OCI-LY1 (cell line): ENCODE measurements around the gene AP1M1.

Experiments used
- H2AFZ ChIP-seq: fragments of 200-600 bp; sonication (generic), shearing (Covaris generic); 2 replicates; pipeline ENCODE4 v1.6.0; 2014; ENCODE audit warnings: antibody characterized with exemption, mild to moderate bottlenecking, low read length
- H3F3A ChIP-seq: fragments of 200-600 bp; sonication (generic), shearing (Covaris generic); 2 replicates; pipeline ENCODE4 v1.6.0; 2014; ENCODE audit warnings: mild to moderate bottlenecking, antibody characterized with exemption, low read length, moderate library complexity; ENCODE audit not compliant: insufficient read depth
- H3K27ac ChIP-seq: fragments of 200-600 bp; sonication (generic); 2 replicates; pipeline ENCODE4 v1.5.1; 2014; ENCODE audit warnings: low read length, mixed run types, mild to moderate bottlenecking, low read depth; ENCODE audit not compliant: poor library complexity, severe bottlenecking
- H3K27me3 ChIP-seq: fragments of 200-600 bp; sonication (generic); 2 replicates; pipeline ENCODE4 v1.6.0; 2014; ENCODE audit warnings: antibody characterized with exemption, mild to moderate bottlenecking, low read length, moderate library complexity; ENCODE audit not compliant: insufficient read depth
- H3K36me3 ChIP-seq: fragments of 200-600 bp; sonication (generic); 2 replicates; pipeline ENCODE4 v1.6.1; 2014; ENCODE audit warnings: mild to moderate bottlenecking, antibody characterized with exemption, low read length, moderate library complexity, mixed read lengths; ENCODE audit not compliant: insufficient read depth
- H3K4me1 ChIP-seq: fragments of 200-600 bp; sonication (generic); 2 replicates; pipeline ENCODE4 v1.5.1; 2014; ENCODE audit warnings: mild to moderate bottlenecking, low read length, moderate library complexity; ENCODE audit not compliant: insufficient read depth, severe bottlenecking
- H3K4me2 ChIP-seq: fragments of 200-600 bp; sonication (generic), shearing (Covaris generic); 2 replicates; pipeline ENCODE4 v1.6.1; 2014; ENCODE audit warnings: low read length
- H3K4me3 ChIP-seq: fragments of 200-600 bp; sonication (generic); 2 replicates; pipeline ENCODE4 v1.5.1; 2014; ENCODE audit warnings: low read length, low read depth, mild to moderate bottlenecking, mixed read lengths; ENCODE audit not compliant: poor library complexity, severe bottlenecking
- H3K79me2 ChIP-seq: fragments of 200-600 bp; shearing (Covaris generic); 2 replicates; pipeline ENCODE4 v1.6.1; 2016; ENCODE audit warnings: mixed run types, low read length, mixed read lengths; ENCODE audit not compliant: insufficient read depth
- H3K9ac ChIP-seq: fragments of 200-600 bp; sonication (generic), shearing (Covaris generic); 2 replicates; pipeline ENCODE4 v1.6.1; 2014; ENCODE audit warnings: mild to moderate bottlenecking, low read length, mixed read lengths
- H3K9me2 ChIP-seq: fragments of 200-600 bp; sonication (generic), shearing (Covaris generic); 2 replicates; pipeline ENCODE4 v1.6.1; 2014; ENCODE audit warnings: low read depth, mild to moderate bottlenecking, low read length, mixed read lengths
- H3K9me3 ChIP-seq: fragments of 200-600 bp; shearing (Covaris generic); 2 replicates; pipeline ENCODE4 v1.6.1; 2014; ENCODE audit warnings: low read length, mixed read lengths
- H4K20me1 ChIP-seq: fragments of 200-600 bp; sonication (generic), shearing (Covaris generic); 2 replicates; pipeline ENCODE4 v1.6.0; 2016; ENCODE audit warnings: mild to moderate bottlenecking, low read length; ENCODE audit not compliant: insufficient read depth
- CTCF ChIP-seq: fragments of 200-600 bp; sonication (generic), shearing (Covaris generic); IDR thresholded peaks from 2 replicates; pipeline ENCODE4 v1.5.1; 2017; ENCODE audit warnings: mild to moderate bottlenecking, antibody characterized with exemption, low read length, moderate library complexity, mixed read lengths
- EZH2 ChIP-seq: fragments of 200-600 bp; sonication (generic), shearing (Covaris generic); IDR thresholded peaks from 2 replicates; pipeline ENCODE4 v1.8.0; 2017; ENCODE audit warnings: borderline replicate concordance, mixed run types, mild to moderate bottlenecking, antibody characterized with exemption, low read length, moderate library complexity, mixed read lengths

Gene AP1M1

GRCh38 chr19:16206637-16207036, 8.9 kb downstream of the AP1M1 start:
- Histone ChIP-seq H3K9me2 (no peaks in the 10 kb centered on the region), H3K9ac (no peak overlapping the region), H3K4me3 (no peak overlapping the region), H3K27ac (no peak overlapping the region), H3K9me3 (no peaks in the 10 kb centered on the region), H3F3A (no peaks in the 10 kb centered on the region), H3K4me1 (no peaks in the 10 kb centered on the region), H2AFZ (no peak overlapping the region), H3K4me2 (no peak overlapping the region), H3K27me3 (no peaks in the 10 kb centered on the region), H3K79me2 (no peaks in the 10 kb centered on the region), H4K20me1 (no peaks in the 10 kb centered on the region), H3K36me3 (peaks cover 73% of the 10 kb centered on the region)
- TF ChIP-seq CTCF (no peak), EZH2 (no peak)

GRCh38 chr19:16207063-16207462, 9.4 kb downstream of the AP1M1 start:
- Histone ChIP-seq H3K9ac (no peak overlapping the region), H3K4me3 (no peak overlapping the region), H3K79me2 (no peaks in the 10 kb centered on the region), H3K27ac (no peak overlapping the region), H3K9me2 (no peaks in the 10 kb centered on the region), H3K27me3 (no peaks in the 10 kb centered on the region), H4K20me1 (no peaks in the 10 kb centered on the region), H3K36me3 (peaks cover 77% of the 10 kb centered on the region), H2AFZ (no peak overlapping the region), H3K4me2 (no peak overlapping the region), H3K9me3 (no peaks in the 10 kb centered on the region), H3K4me1 (no peaks in the 10 kb centered on the region), H3F3A (no peaks in the 10 kb centered on the region)
- no peak for TF ChIP-seq EZH2
- no peak for TF ChIP-seq CTCF

GRCh38 chr19:16207490-16208025, 9.8 kb downstream of the AP1M1 start:
- Histone ChIP-seq H3K9ac (no peak overlapping the region), H3K4me2 (no peak overlapping the region), H3K4me1 (no peaks in the 10 kb centered on the region), H4K20me1 (no peaks in the 10 kb centered on the region), H3K9me2 (no peaks in the 10 kb centered on the region), H3K27me3 (no peaks in the 10 kb centered on the region), H3K79me2 (no peaks in the 10 kb centered on the region), H3K9me3 (no peaks in the 10 kb centered on the region), H3K4me3 (no peak overlapping the region), H3K36me3 (peaks cover 77% of the 10 kb centered on the region), H2AFZ (no peak overlapping the region), H3F3A (no peaks in the 10 kb centered on the region), H3K27ac (no peak overlapping the region)
- TF ChIP-seq CTCF (no peak), EZH2 (no peak)
